Left ventricle myocardium inferior (tissue), 1 donor: ENCODE data around the gene SELPLG. TPM values are rescaled to one million over a fixed set of nuclear protein-coding genes. Genes with fewer than 3 reads are reported as not detected.

Experiments
- DNase-seq: peaks from one replicate; pipeline ENCODE4 v3.0.0-alpha.2; 2020
- H3K27ac ChIP-seq: fragments of 200-600 bp; replicated peaks from 2 replicates; pipeline ENCODE4 v1.8.0; 2021
- H3K27me3 ChIP-seq: fragments of 200-600 bp; 2 replicates; pipeline ENCODE4 v1.8.0; 2021; ENCODE audit warnings: low read depth
- H3K36me3 ChIP-seq: fragments of 200-600 bp; 2 replicates; pipeline ENCODE4 v1.8.0; 2021
- H3K4me1 ChIP-seq: fragments of 200-600 bp; 2 replicates; pipeline ENCODE4 v1.8.0; 2021
- H3K4me3 ChIP-seq: fragments of 200-600 bp; 2 replicates; pipeline ENCODE4 v1.8.0; 2021; ENCODE audit warnings: mild to moderate bottlenecking, moderate library complexity
- H3K9me3 ChIP-seq: fragments of 200-600 bp; replicated peaks from 2 replicates; pipeline ENCODE4 v1.8.0; 2021
- intact Hi-C: fragments of 100-400 bp; cut with micrococcal nuclease; formaldehyde crosslinking; loops from one replicate; pipeline ENCODE4 v1.11.0; 2022
- long read RNA-seq: library from polyadenylated mRNA; unstranded; transcript quantifications from one replicate; pipeline ENCODE4 v2.0.0, GENCODE V29; 2021
- total RNA-seq: library from RNA; stranded (reverse); fragmentation: NEBNext Ultra II Directional; extraction: Animal tissue kit (Norgen Biotek cat#: 25700); gene quantifications from one replicate; pipeline ENCODE4 v1.2.1, GENCODE V29; 2021
- TF ChIP-seq, protein P1 (sequence below): fragments of 200-600 bp; IDR thresholded peaks from 2 replicates; pipeline ENCODE4 v1.8.0; 2021; ENCODE audit warnings: antibody characterized with exemption, mild to moderate bottlenecking, borderline replicate concordance
- donor health status: DM: no; HTN: yes; CAD: no; lungs with severe emphysema.

The SELPLG gene, protein sequence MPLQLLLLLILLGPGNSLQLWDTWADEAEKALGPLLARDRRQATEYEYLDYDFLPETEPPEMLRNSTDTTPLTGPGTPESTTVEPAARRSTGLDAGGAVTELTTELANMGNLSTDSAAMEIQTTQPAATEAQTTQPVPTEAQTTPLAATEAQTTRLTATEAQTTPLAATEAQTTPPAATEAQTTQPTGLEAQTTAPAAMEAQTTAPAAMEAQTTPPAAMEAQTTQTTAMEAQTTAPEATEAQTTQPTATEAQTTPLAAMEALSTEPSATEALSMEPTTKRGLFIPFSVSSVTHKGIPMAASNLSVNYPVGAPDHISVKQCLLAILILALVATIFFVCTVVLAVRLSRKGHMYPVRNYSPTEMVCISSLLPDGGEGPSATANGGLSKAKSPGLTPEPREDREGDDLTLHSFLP
- total RNA-seq, result 3.4 TPM
- long read RNA-seq, partial matches to known transcripts, result 0 of 1 reads
- long read RNA-seq, other reads (novel, unspliced or antisense), result 0 of 1 reads

DNA sequence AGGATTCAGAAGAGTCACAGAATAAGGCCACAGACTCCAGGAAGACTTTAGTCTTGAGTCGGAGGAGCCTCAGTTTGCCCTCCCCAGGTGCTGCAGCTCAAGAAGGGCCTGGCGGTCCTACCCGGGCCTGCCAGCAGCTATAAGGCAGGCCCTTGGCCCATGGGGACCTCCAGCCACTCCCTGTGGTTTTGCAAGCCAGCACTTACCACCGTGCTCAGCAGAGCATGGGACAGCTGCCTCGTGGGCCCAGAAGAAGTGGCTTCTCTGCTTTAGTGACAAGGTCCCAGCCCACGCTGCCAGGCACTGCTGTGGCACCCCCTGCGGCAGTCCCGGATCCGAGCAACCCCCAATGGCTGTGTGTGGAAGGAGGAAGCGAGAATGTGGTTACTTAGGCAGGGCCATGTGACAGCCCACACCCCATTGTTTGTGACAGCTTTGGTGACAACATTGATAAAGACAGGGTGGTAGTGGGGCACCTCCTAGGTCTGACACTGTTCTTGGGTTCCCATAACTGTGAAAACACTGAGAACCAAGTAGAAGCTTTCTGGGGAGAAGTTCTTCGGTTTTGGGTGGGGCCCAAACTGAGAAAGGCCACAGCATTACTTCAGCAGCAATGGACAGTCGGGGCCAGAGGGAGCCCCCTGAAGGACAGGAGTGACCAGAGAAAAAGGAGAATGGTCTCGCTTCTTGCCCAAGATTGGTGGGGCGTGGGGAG lies at the start of gene SELPLG:
Gene SELPLG (minus strand): TSS at position 361 of the 715 bp plus-strand sequence. CDS start 9,587 bp downstream, outside the sequence.
- peaks cover 42% of the 10 kb centered on the region for H3K4me1 ChIP-seq
- no peaks in the 10 kb centered on the region for H3K9me3 ChIP-seq
- no peaks in the 10 kb centered on the region for H3K36me3 ChIP-seq
- peak within 1 kb of the TSS; percentile 53 for H3K27ac ChIP-seq
- intact Hi-C loops, result no loop called here
- peak within 1 kb of the TSS; percentile 45 for H3K4me3 ChIP-seq
- TF ChIP-seq, protein P1, sequence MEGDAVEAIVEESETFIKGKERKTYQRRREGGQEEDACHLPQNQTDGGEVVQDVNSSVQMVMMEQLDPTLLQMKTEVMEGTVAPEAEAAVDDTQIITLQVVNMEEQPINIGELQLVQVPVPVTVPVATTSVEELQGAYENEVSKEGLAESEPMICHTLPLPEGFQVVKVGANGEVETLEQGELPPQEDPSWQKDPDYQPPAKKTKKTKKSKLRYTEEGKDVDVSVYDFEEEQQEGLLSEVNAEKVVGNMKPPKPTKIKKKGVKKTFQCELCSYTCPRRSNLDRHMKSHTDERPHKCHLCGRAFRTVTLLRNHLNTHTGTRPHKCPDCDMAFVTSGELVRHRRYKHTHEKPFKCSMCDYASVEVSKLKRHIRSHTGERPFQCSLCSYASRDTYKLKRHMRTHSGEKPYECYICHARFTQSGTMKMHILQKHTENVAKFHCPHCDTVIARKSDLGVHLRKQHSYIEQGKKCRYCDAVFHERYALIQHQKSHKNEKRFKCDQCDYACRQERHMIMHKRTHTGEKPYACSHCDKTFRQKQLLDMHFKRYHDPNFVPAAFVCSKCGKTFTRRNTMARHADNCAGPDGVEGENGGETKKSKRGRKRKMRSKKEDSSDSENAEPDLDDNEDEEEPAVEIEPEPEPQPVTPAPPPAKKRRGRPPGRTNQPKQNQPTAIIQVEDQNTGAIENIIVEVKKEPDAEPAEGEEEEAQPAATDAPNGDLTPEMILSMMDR, result no peak
- H3K27me3 ChIP-seq, result no peaks in the 10 kb centered on the region
- peak; percentile 65 for DNase-seq

DNA sequence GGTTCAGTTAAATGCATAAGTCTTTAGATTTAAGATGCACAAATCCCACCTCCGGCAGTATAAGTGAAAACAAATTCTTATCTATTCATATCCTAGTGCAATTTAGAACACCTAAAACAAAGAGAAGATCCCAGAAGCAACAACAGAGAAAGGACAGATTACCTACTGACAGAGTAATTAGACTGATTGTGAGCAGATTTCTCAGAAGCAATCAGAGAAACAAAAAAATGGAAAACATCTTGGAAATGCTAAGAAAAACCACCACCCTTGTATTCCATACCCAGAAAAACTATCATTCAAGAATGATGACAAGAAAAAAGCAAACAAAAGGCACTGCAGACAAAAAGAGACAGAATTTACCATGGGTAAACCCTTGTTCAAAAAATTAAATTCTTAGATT lies 47.6 kb upstream of the SELPLG start:
- Histone ChIP-seq H3K4me3 (no peak overlapping the region), H3K9me3 (no peaks in the 10 kb centered on the region), H3K27me3 (no peaks in the 10 kb centered on the region), H3K36me3 (peaks cover 15% of the 10 kb centered on the region), H3K4me1 (peaks cover 75% of the 10 kb centered on the region), H3K27ac (no peak overlapping the region)
- TF ChIP-seq, protein P1, result no peak
- DNase-seq, result no peak
- intact Hi-C loops, result no loop called here

DNA sequence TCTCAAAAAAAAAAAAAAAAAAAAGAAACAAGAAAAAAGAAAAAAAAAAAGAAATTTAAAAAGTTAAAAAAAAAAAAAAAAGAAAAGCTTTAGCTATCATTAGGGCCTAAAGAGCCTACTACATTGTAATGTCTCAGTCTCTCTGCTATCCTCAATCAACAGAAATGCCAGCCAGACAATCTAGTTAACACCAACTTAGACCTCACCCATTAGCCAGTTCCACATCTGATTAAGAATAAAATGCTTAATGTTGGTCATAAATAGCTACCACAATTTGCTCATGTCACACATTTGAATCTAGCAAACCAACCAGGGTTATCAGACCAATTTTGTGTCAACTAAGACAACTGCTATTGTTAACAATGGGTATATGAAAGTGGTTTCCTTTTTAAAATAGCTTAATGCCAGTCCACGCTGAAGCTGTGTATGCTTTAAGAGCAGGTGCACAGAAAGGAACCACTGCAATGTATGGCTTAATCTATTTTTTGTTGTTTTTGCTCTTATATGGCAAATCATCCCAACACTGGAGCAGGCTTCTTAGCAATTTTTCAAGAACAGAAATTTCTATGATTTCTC lies 45.5 kb upstream of the SELPLG start:
- no peak overlapping the region for H3K27ac ChIP-seq
- no peaks in the 10 kb centered on the region for H3K9me3 ChIP-seq
- TF ChIP-seq, protein P1, result no peak
- peaks cover 55% of the 10 kb centered on the region for H3K4me1 ChIP-seq
- intact Hi-C loops, result no loop called here
- no peak for DNase-seq
- H3K27me3 ChIP-seq, result no peaks in the 10 kb centered on the region
- no peak overlapping the region for H3K4me3 ChIP-seq
- H3K36me3 ChIP-seq, result peaks cover 23% of the 10 kb centered on the region

DNA sequence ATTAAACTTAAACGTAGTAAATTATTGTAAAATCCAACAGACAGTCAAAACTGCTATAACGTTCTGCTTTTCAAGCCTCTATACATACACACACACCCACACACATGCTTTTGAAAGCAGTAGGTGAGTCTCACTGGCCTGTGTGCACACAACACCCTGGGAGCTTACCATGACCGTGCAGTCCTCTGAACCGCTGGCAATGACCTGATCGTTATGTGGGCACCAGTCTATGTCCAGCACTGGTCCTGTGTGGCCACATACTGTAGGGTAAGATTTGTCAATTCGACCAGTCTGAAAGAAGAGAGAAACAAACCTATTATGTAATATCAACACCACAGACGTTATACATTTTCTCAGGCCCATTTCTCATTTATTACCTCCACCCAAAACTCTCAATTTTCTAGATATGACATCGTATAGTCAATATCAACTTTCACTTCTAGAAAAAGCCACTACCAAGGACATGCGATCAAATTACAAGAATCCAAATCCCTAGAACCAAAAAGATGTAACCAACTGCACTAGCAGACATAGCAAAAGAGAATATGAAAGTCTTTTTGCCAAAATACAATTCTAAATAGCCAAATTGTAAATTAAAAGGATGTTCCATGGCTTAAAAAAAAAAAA lies 44.5 kb upstream of the SELPLG start:
- no peak for DNase-seq
- Histone ChIP-seq H3K27ac (peak overlapping the region; percentile 4), H3K36me3 (peaks cover 28% of the 10 kb centered on the region), H3K4me1 (peaks cover 48% of the 10 kb centered on the region), H3K4me3 (no peak overlapping the region), H3K9me3 (no peaks in the 10 kb centered on the region), H3K27me3 (no peaks in the 10 kb centered on the region)
- TF ChIP-seq, protein P1, result no peak
- intact Hi-C loops, result no loop called here

DNA sequence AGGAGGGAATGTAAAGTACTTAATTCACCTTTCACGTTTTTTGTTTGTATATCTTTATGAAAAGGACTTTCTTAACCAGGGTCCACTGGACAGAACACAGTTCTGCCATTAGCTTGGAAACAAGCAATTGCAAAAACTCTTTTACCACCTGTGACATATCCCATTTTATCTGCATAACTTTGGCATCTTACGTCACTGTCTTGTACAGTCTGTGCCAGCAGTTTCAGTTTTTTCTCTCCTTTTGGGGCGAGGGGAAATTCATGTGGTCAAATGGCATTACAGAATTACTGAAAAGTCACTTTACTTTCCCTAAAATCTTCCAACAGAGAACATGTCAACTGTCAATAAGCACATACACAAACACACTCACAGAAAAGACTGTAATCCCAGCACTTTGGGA lies 43.7 kb upstream of the SELPLG start:
- Histone ChIP-seq H3K27me3 (no peaks in the 10 kb centered on the region), H3K4me3 (no peak overlapping the region), H3K27ac (no peak overlapping the region), H3K9me3 (no peaks in the 10 kb centered on the region), H3K4me1 (peaks cover 48% of the 10 kb centered on the region), H3K36me3 (peaks cover 34% of the 10 kb centered on the region)
- TF ChIP-seq, protein P1, result no peak
- DNase-seq, result no peak
- intact Hi-C loops, result no loop called here
